ENCODE results near the gene ARL2.

The ARL2 gene

GRCh38 chr11:64989416-64989815, 24.5 kb upstream of the ARL2 start:
- Histone ChIP-seq H3K4me1 (ENCODE audit: control insufficient read depth in 2 of 2, insufficient read depth in 2 of 2, low read length in 2 of 2) (no peaks in the 10 kb centered on the region), H3K9me3 (ENCODE audit: control insufficient read depth in 2 of 2, low read length in 2 of 2) (no peaks in the 10 kb centered on the region), H3K9ac (ENCODE audit: low read depth in 1 of 2, low read length in 2 of 2) (no peak overlapping the region), H3K4me3 (ENCODE audit: low read length in 2 of 2) (no peak overlapping the region), H3K27ac (ENCODE audit: low read depth in 2 of 2, low read length in 2 of 2) (no peak overlapping the region), H3K27me3 (ENCODE audit: control insufficient read depth in 2 of 2, insufficient read depth in 2 of 2, low read length in 2 of 2) (no peaks in the 10 kb centered on the region), H3K36me3 (ENCODE audit: control insufficient read depth in 2 of 2, insufficient read depth in 2 of 2, low read length in 2 of 2) (peaks cover 12 to 16% of the 10 kb centered on the region in 2 donors)

- Histone ChIP-seq H3K27me3 (ENCODE audit: control insufficient read depth in 2 of 2, insufficient read depth in 2 of 2, low read length in 2 of 2) (no peaks in the 10 kb centered on the region), H3K9ac (ENCODE audit: low read depth in 1 of 2, low read length in 2 of 2) (no peak overlapping the region), H3K36me3 (ENCODE audit: control insufficient read depth in 2 of 2, insufficient read depth in 2 of 2, low read length in 2 of 2) (peaks cover 12 to 16% of the 10 kb centered on the region in 2 donors), H3K4me3 (ENCODE audit: low read length in 2 of 2) (peak overlapping the region in 1 of 2 donors; percentile 23), H3K9me3 (ENCODE audit: control insufficient read depth in 2 of 2, low read length in 2 of 2) (no peaks in the 10 kb centered on the region), H3K4me1 (ENCODE audit: control insufficient read depth in 2 of 2, insufficient read depth in 2 of 2, low read length in 2 of 2) (peaks cover under 1 to 3% of the 10 kb centered on the region in 2 donors), H3K27ac (ENCODE audit: low read depth in 2 of 2, low read length in 2 of 2) (no peak overlapping the region)
Measured at GRCh38 chr11:64990222-64990923, 23.6 kb upstream of the ARL2 start.

GRCh38 chr11:64994318-64994717, 19.6 kb upstream of the ARL2 start:
- H3K27ac ChIP-seq (ENCODE audit: low read depth in 2 of 2, low read length in 2 of 2), result no peak overlapping the region
- peaks cover 28 to 33% of the 10 kb centered on the region in 2 donors for H3K4me1 ChIP-seq (ENCODE audit: control insufficient read depth in 2 of 2, insufficient read depth in 2 of 2, low read length in 2 of 2)
- H3K36me3 ChIP-seq (ENCODE audit: control insufficient read depth in 2 of 2, insufficient read depth in 2 of 2, low read length in 2 of 2), result peaks cover 6 to 10% of the 10 kb centered on the region in 2 donors
- no peaks in the 10 kb centered on the region for H3K27me3 ChIP-seq (ENCODE audit: control insufficient read depth in 2 of 2, insufficient read depth in 2 of 2, low read length in 2 of 2)
- no peak overlapping the region for H3K9ac ChIP-seq (ENCODE audit: low read depth in 1 of 2, low read length in 2 of 2)
- H3K4me3 ChIP-seq (ENCODE audit: low read length in 2 of 2), result no peak overlapping the region
- no peaks in the 10 kb centered on the region for H3K9me3 ChIP-seq (ENCODE audit: control insufficient read depth in 2 of 2, low read length in 2 of 2)

- H3K4me3 ChIP-seq (ENCODE audit: low read length in 2 of 2), result peak overlapping the region; percentile 89 to 91
- peaks cover 33 to 39% of the 10 kb centered on the region in 2 donors for H3K4me1 ChIP-seq (ENCODE audit: control insufficient read depth in 2 of 2, insufficient read depth in 2 of 2, low read length in 2 of 2)
- peak overlapping the region; percentile 90 for H3K9ac ChIP-seq (ENCODE audit: low read depth in 1 of 2, low read length in 2 of 2)
- no peaks in the 10 kb centered on the region for H3K9me3 ChIP-seq (ENCODE audit: control insufficient read depth in 2 of 2, low read length in 2 of 2)
- peak overlapping the region; percentile 89 to 90 for H3K27ac ChIP-seq (ENCODE audit: low read depth in 2 of 2, low read length in 2 of 2)
- no peaks in the 10 kb centered on the region for H3K27me3 ChIP-seq (ENCODE audit: control insufficient read depth in 2 of 2, insufficient read depth in 2 of 2, low read length in 2 of 2)
- peaks cover 3 to 10% of the 10 kb centered on the region in 2 donors for H3K36me3 ChIP-seq (ENCODE audit: control insufficient read depth in 2 of 2, insufficient read depth in 2 of 2, low read length in 2 of 2)
Measured at GRCh38 chr11:64996327-64996709, 17.6 kb upstream of the ARL2 start.

GRCh38 chr11:64996710-64997380, 17.1 kb upstream of the ARL2 start, which contains the start of gene BATF2:
BATF2 (minus strand) TSS chr11:64996971; CDS start chr11:64996914, 57 bp downstream.
- peak within 1 kb of the TSS; percentile 89 to 90 for H3K27ac ChIP-seq (ENCODE audit: low read depth in 2 of 2, low read length in 2 of 2)
- no peaks in the 10 kb centered on the region for H3K27me3 ChIP-seq (ENCODE audit: control insufficient read depth in 2 of 2, insufficient read depth in 2 of 2, low read length in 2 of 2)
- no peaks in the 10 kb centered on the region for H3K9me3 ChIP-seq (ENCODE audit: control insufficient read depth in 2 of 2, low read length in 2 of 2)
- peak within 1 kb of the TSS; percentile 90 for H3K9ac ChIP-seq (ENCODE audit: low read depth in 1 of 2, low read length in 2 of 2)
- H3K36me3 ChIP-seq (ENCODE audit: control insufficient read depth in 2 of 2, insufficient read depth in 2 of 2, low read length in 2 of 2), result peaks cover under 1 to 10% of the 10 kb centered on the region in 2 donors
- peak within 1 kb of the TSS; percentile 89 to 91 for H3K4me3 ChIP-seq (ENCODE audit: low read length in 2 of 2)
- H3K4me1 ChIP-seq (ENCODE audit: control insufficient read depth in 2 of 2, insufficient read depth in 2 of 2, low read length in 2 of 2), result peaks cover 33 to 39% of the 10 kb centered on the region in 2 donors

GRCh38 chr11:64998141-64998540, 15.8 kb upstream of the ARL2 start:
- Histone ChIP-seq H3K27me3 (ENCODE audit: control insufficient read depth in 2 of 2, insufficient read depth in 2 of 2, low read length in 2 of 2) (no peaks in the 10 kb centered on the region), H3K4me1 (ENCODE audit: control insufficient read depth in 2 of 2, insufficient read depth in 2 of 2, low read length in 2 of 2) (peaks cover 33 to 39% of the 10 kb centered on the region in 2 donors), H3K36me3 (ENCODE audit: control insufficient read depth in 2 of 2, insufficient read depth in 2 of 2, low read length in 2 of 2) (peaks cover 0 to 4% of the 10 kb centered on the region in 2 donors), H3K4me3 (ENCODE audit: low read length in 2 of 2) (peak overlapping the region; percentile 52 to 58), H3K9me3 (ENCODE audit: control insufficient read depth in 2 of 2, low read length in 2 of 2) (no peaks in the 10 kb centered on the region), H3K9ac (ENCODE audit: low read depth in 1 of 2, low read length in 2 of 2) (peak overlapping the region; percentile 53 to 73), H3K27ac (ENCODE audit: low read depth in 2 of 2, low read length in 2 of 2) (peak overlapping the region; percentile 97 to 98)

- Histone ChIP-seq H3K9ac (ENCODE audit: low read depth in 1 of 2, low read length in 2 of 2) (peak overlapping the region; percentile 70 to 73), H3K9me3 (ENCODE audit: control insufficient read depth in 2 of 2, low read length in 2 of 2) (no peaks in the 10 kb centered on the region), H3K27ac (ENCODE audit: low read depth in 2 of 2, low read length in 2 of 2) (peak overlapping the region; percentile 97 to 98), H3K4me3 (ENCODE audit: low read length in 2 of 2) (peak overlapping the region; percentile 52 to 58), H3K4me1 (ENCODE audit: control insufficient read depth in 2 of 2, insufficient read depth in 2 of 2, low read length in 2 of 2) (peaks cover 33 to 39% of the 10 kb centered on the region in 2 donors), H3K36me3 (ENCODE audit: control insufficient read depth in 2 of 2, insufficient read depth in 2 of 2, low read length in 2 of 2) (peaks cover 0 to 4% of the 10 kb centered on the region in 2 donors), H3K27me3 (ENCODE audit: control insufficient read depth in 2 of 2, insufficient read depth in 2 of 2, low read length in 2 of 2) (no peaks in the 10 kb centered on the region)
Measured at GRCh38 chr11:64998690-64999431, 15.1 kb upstream of the ARL2 start.

GRCh38 chr11:64999478-64999877, 14.5 kb upstream of the ARL2 start:
- Histone ChIP-seq H3K27ac (ENCODE audit: low read depth in 2 of 2, low read length in 2 of 2) (peak overlapping the region; percentile 97 to 98), H3K9ac (ENCODE audit: low read depth in 1 of 2, low read length in 2 of 2) (peak overlapping the region; percentile 70 to 73)

GRCh38 chr11:65002706-65003105, 11.3 kb upstream of the ARL2 start:
- H3K27ac ChIP-seq (ENCODE audit: low read depth in 2 of 2, low read length in 2 of 2), result no peak overlapping the region
- H3K4me1 ChIP-seq (ENCODE audit: control insufficient read depth in 2 of 2, insufficient read depth in 2 of 2, low read length in 2 of 2), result peaks cover 16 to 19% of the 10 kb centered on the region in 2 donors
- H3K9ac ChIP-seq (ENCODE audit: low read depth in 1 of 2, low read length in 2 of 2), result no peak overlapping the region
- no peak overlapping the region for H3K4me3 ChIP-seq (ENCODE audit: low read length in 2 of 2)
- H3K9me3 ChIP-seq (ENCODE audit: control insufficient read depth in 2 of 2, low read length in 2 of 2), result no peaks in the 10 kb centered on the region
- no peaks in the 10 kb centered on the region for H3K36me3 ChIP-seq (ENCODE audit: control insufficient read depth in 2 of 2, insufficient read depth in 2 of 2, low read length in 2 of 2)
- no peaks in the 10 kb centered on the region for H3K27me3 ChIP-seq (ENCODE audit: control insufficient read depth in 2 of 2, insufficient read depth in 2 of 2, low read length in 2 of 2)

More at GRCh38 chr11:64999478-64999877, 14.5 kb upstream of the ARL2 start:
- H3K4me3 ChIP-seq (ENCODE audit: low read length in 2 of 2), result peak overlapping the region; percentile 34 to 58
- no peaks in the 10 kb centered on the region for H3K27me3 ChIP-seq (ENCODE audit: control insufficient read depth in 2 of 2, insufficient read depth in 2 of 2, low read length in 2 of 2)
- H3K4me1 ChIP-seq (ENCODE audit: control insufficient read depth in 2 of 2, insufficient read depth in 2 of 2, low read length in 2 of 2), result peaks cover 33 to 39% of the 10 kb centered on the region in 2 donors
- H3K36me3 ChIP-seq (ENCODE audit: control insufficient read depth in 2 of 2, insufficient read depth in 2 of 2, low read length in 2 of 2), result no peaks in the 10 kb centered on the region
- H3K9me3 ChIP-seq (ENCODE audit: control insufficient read depth in 2 of 2, low read length in 2 of 2), result no peaks in the 10 kb centered on the region

Data from mucosa of rectum (tissue), 2 donors.